Fibroblast of lung (primary cell): Measurements from ENCODE around the gene CLDN8.

Experiments
- EZH2 ChIP-seq: IDR thresholded peaks from 2 replicates; pipeline ENCODE4 v1.5.1; 2012; ENCODE audit warnings: low read length, control low read depth, mild to moderate bottlenecking; ENCODE audit errors: missing control alignments
- TF ChIP-seq, protein P1 (sequence below), 2 donors: IDR thresholded peaks in 1 of 2; conservative IDR thresholded peaks in 1 of 2; 1 replicate in 1 of 2; 2 replicates in 1 of 2; pipeline ENCODE4 v1.5.1; 2011 to 2012; ENCODE audit warnings: low read length in 2 of 2, control low read depth in 1 of 2, inconsistent platforms in 1 of 2, low read depth in 1 of 2, mild to moderate bottlenecking in 1 of 2

DNA sequence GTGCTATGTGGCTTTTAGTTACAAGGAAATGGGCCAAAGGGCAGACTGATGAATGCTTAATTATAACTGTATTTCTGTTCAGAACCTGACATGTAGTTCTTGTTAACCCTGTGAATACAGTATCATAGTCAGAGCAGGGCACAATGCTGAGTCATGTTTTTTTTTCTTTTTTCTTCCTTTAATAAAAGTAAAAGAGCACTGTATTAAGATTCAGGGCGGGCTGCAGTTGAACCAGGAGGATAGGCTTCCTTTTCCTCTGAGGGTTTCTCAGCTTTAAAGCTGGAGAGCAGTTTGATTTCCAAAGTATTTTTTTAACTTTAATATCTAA, 8.7 kb downstream of the CLDN8 start:
- TF ChIP-seq, protein P1, sequence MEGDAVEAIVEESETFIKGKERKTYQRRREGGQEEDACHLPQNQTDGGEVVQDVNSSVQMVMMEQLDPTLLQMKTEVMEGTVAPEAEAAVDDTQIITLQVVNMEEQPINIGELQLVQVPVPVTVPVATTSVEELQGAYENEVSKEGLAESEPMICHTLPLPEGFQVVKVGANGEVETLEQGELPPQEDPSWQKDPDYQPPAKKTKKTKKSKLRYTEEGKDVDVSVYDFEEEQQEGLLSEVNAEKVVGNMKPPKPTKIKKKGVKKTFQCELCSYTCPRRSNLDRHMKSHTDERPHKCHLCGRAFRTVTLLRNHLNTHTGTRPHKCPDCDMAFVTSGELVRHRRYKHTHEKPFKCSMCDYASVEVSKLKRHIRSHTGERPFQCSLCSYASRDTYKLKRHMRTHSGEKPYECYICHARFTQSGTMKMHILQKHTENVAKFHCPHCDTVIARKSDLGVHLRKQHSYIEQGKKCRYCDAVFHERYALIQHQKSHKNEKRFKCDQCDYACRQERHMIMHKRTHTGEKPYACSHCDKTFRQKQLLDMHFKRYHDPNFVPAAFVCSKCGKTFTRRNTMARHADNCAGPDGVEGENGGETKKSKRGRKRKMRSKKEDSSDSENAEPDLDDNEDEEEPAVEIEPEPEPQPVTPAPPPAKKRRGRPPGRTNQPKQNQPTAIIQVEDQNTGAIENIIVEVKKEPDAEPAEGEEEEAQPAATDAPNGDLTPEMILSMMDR (conservative IDR thresholded peaks at IDR 0.05 in 1 of 2, IDR thresholded peaks at IDR 0.05 in 1 of 2; ENCODE audit: low read depth in 1 of 2, low read length in 2 of 2): no peak
- no peak for TF ChIP-seq EZH2
